GM18909 (cell line): ENCODE results near the gene PLCB2.

Source experiments
- ATAC-seq: cut with Tn5 transposase; IDR thresholded peaks from one replicate; pipeline ENCODE4 v1.9.1; 2021; ENCODE audit warnings: mild to moderate bottlenecking; ENCODE audit not compliant: unreplicated experiment, poor library complexity

PLCB2 gene

GRCh38 chr15:40307421-40308211 is at the start of gene PLCB2:
Gene PLCB2 (minus strand): TSS chr15:40307935. CDS start chr15:40307672, 263 bp downstream.
- peak; percentile 61 for ATAC-seq

- no peak for ATAC-seq
Observed at GRCh38 chr15:40357246-40357645, 49.5 kb upstream of the PLCB2 start.

GRCh38 chr15:40355976-40356585 is 48.3 kb upstream of the PLCB2 start:
- no peak for ATAC-seq

GRCh38 chr15:40354408-40355171 is 46.9 kb upstream of the PLCB2 start:
- ATAC-seq, result no peak

GRCh38 chr15:40353697-40354096 is 46.0 kb upstream of the PLCB2 start:
- no peak for ATAC-seq

- no peak for ATAC-seq
Observed at GRCh38 chr15:40352281-40352901, 44.7 kb upstream of the PLCB2 start.

GRCh38 chr15:40349163-40349562 is 41.4 kb upstream of the PLCB2 start:
- no peak for ATAC-seq

GRCh38 chr15:40348474-40348870 is 40.7 kb upstream of the PLCB2 start:
- ATAC-seq, result no peak

GRCh38 chr15:40347559-40348473 is 40.1 kb upstream of the PLCB2 start:
- ATAC-seq, result no peak

GRCh38 chr15:40346579-40347558 is 39.1 kb upstream of the PLCB2 start:
- ATAC-seq, result no peak

GRCh38 chr15:40345867-40346578 is 38.3 kb upstream of the PLCB2 start:
- ATAC-seq, result no peak

- no peak for ATAC-seq
Observed at GRCh38 chr15:40345225-40345866, 37.6 kb upstream of the PLCB2 start.

- ATAC-seq, result no peak
Observed at GRCh38 chr15:40344631-40345120, 36.9 kb upstream of the PLCB2 start.

GRCh38 chr15:40344217-40344616 is 36.5 kb upstream of the PLCB2 start:
- ATAC-seq, result no peak

GRCh38 chr15:40343512-40343911 is 35.8 kb upstream of the PLCB2 start:
- ATAC-seq, result no peak

GRCh38 chr15:40342416-40343320 is 34.9 kb upstream of the PLCB2 start:
- ATAC-seq, result no peak
